ENCODE measurements around the gene CDC14B.
A peak's percentile ranks its signal among the peaks of the same experiment; 100 is the strongest.
"Not testable (repeated sequence)": the region's sequence is repeated elsewhere in the genome, so short reads cannot be mapped to it uniquely, and the experiment has no call there.

CDC14B gene

GRCh38 chr9:96582199-96582598 lies 37.4 kb downstream of the CDC14B start:
- not testable (repeated sequence) for DNase-seq

- DNase-seq = no peak
Observed at GRCh38 chr9:96581786-96582185, 37.9 kb downstream of the CDC14B start.

- no peak for DNase-seq
Observed at GRCh38 chr9:96581301-96581700, 38.3 kb downstream of the CDC14B start.

- DNase-seq = no peak
Observed at GRCh38 chr9:96574931-96575351, 44.7 kb downstream of the CDC14B start.

- no peak for DNase-seq
Observed at GRCh38 chr9:96574455-96574854, 45.2 kb downstream of the CDC14B start.

GRCh38 chr9:96567203-96567700 lies 52.4 kb downstream of the CDC14B start:
- DNase-seq = no peak

GRCh38 chr9:96566498-96567202 lies 53.0 kb downstream of the CDC14B start:
- peak; percentile 25 for DNase-seq

GRCh38 chr9:96565671-96566497 lies 53.8 kb downstream of the CDC14B start:
- no peak for DNase-seq

GRCh38 chr9:96564217-96564616 lies 55.4 kb downstream of the CDC14B start:
- no peak for DNase-seq

- no peak for DNase-seq
Observed at GRCh38 chr9:96559339-96559943, 60.2 kb downstream of the CDC14B start.

GRCh38 chr9:96557921-96558320 lies 61.7 kb downstream of the CDC14B start:
- no peak for DNase-seq

- no peak for DNase-seq
Observed at GRCh38 chr9:96556701-96557461, 62.8 kb downstream of the CDC14B start.

- DNase-seq = no peak
Observed at GRCh38 chr9:96555567-96556386, 63.9 kb downstream of the CDC14B start.

- no peak for DNase-seq
Observed at GRCh38 chr9:96554801-96555566, 64.7 kb downstream of the CDC14B start.

GRCh38 chr9:96554326-96554725 lies 65.3 kb downstream of the CDC14B start:
- DNase-seq = no peak

GRCh38 chr9:96553070-96553469 lies 66.6 kb downstream of the CDC14B start:
- no peak for DNase-seq

- DNase-seq = no peak
Observed at GRCh38 chr9:96551403-96551802, 68.2 kb downstream of the CDC14B start.

GRCh38 chr9:96550659-96551058 lies 69.0 kb downstream of the CDC14B start:
- no peak for DNase-seq

GRCh38 chr9:96543131-96543530 lies 76.5 kb downstream of the CDC14B start:
- DNase-seq = not testable (repeated sequence)

GRCh38 chr9:96540106-96540505 lies 79.5 kb downstream of the CDC14B start:
- no peak for DNase-seq

GRCh38 chr9:96532173-96532572 lies 87.5 kb downstream of the CDC14B start:
- DNase-seq = no peak

All from DMS 273 treated with DMSO at 0.1 percent for 48 hours (cell line).